HG03439 (cell line): ENCODE results near the gene TMEM45B.
"Not testable (repeated sequence)": the region's sequence is repeated elsewhere in the genome, so short reads cannot be mapped to it uniquely, and the experiment has no call there.

ENCODE experiments used
- ATAC-seq: cut with Tn5 transposase; IDR thresholded peaks from one replicate; pipeline ENCODE4 v1.9.1; 2021; ENCODE audit warnings: mild to moderate bottlenecking, moderate library complexity; ENCODE audit not compliant: unreplicated experiment

The TMEM45B gene

GRCh38 chr11:129815596-129816461, at the start of gene TMEM45B:
TSS of gene TMEM45B (plus strand) at chr11:129815848. CDS start at chr11:129852483, 36,635 bp downstream.
- ATAC-seq = no peak

DNA sequence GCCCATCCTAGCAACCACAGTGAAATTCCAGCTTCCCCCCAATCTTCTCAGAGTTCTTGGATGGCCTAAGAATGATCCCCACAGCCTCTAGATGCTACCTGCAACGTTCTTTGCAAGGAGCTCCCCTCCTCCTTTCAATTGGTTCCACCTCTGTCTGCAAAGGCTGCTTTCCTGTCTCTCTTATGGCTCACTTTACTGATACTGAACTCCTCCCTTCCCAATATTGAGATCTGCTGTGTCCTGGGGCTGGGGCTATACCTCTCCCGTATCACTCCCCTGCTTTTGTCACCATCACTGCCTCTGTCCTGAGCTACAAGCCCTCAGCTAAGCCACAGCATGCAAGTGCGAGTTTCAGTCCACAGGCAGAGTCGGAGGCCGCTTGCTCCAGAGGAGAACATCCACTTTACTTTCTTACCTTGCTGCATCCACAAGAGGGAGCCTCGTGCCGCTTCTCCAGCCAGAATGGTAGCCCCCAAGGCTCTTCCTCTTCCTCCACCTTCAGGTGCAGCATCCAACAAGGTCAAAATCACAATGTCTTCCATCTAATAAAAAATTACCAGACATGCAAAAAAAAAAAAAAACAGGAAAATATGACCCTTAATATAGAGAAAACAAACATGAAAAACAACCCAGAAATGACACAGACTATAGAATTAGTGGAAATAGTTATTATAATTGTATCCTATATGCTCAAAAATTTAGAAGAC, 48.6 kb upstream of the TMEM45B start:
- no peak for ATAC-seq

DNA sequence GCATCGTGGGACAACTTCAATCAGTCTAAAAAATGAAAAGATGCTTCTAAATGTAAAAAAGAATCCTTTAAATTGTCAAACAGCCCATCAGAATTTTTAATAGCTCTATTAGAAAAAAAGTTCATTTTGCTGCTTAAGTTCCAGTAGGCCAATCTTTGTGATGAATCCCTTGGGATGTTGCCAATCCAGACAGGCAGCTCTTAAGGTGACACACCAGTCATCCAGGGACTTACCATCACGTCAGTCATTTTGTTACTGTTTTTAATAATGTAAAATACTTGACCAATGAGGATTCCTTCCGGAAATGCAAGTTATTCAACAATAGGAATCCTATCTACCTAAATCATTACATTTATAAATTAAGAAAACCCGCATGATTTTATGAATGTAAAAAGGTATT, 47.8 kb upstream of the TMEM45B start:
- no peak for ATAC-seq

DNA sequence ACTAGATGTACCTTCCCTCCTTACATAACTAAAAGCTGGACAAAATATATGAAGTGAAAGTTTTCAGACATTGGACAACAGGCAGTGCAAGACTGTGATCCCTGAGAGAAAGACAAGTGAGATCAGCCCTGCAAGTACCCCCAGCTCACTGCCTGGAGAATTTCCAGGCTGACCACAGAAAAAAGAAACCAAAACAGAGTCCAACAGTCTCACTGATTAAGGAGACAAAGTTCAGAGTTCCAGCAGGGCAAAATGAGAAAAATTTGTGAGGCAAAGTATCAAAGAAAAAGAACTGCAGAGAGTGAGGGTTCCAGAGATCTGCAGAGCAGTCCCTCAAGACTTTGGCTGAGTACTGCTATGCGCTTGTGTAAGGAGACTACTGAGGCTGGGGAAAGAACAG, 47.3 kb upstream of the TMEM45B start:
- no peak for ATAC-seq

GRCh38 chr11:129769059-129769458, 46.6 kb upstream of the TMEM45B start:
- ATAC-seq = no peak

DNA sequence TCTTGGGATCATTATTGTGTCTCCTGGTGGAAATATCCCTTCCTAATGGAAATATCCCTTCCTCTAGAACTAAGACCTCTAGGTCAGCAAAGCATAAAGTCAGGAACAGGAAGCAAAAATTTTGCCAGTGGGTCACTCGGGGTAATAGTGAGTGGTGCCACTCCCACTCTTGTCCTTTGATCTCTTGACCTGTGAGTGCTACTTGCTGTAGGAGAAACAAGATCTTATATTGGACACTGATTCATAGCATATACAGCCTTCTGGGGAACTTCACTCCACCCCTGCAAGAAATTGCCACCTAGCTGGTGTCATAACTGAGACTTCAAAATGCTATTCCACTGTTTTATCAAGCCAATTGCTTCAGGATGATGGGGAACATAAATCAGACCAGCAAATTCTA, 44.7 kb upstream of the TMEM45B start:
- ATAC-seq = no peak

DNA sequence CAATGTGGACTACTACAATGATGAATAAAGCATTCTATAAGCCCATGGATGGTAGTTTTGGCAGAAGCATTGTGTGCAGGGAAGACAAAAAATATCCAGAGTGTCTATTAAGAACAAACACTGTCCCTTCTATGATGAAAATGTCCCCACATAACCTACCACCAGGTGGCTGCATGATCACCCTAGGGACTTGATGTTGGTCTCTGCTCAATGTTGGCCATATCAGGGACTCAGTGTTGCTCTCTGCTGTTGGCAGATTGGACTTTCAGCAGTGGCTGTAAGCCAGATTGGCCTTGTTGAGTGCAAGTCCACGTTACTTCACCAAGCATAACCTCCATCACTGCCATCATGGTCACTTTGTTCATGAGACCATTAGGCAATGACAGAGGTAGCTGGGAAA, 44.2 kb upstream of the TMEM45B start:
- not testable (repeated sequence) for ATAC-seq

GRCh38 chr11:129778877-129779276, 36.8 kb upstream of the TMEM45B start:
- ATAC-seq = no peak

DNA sequence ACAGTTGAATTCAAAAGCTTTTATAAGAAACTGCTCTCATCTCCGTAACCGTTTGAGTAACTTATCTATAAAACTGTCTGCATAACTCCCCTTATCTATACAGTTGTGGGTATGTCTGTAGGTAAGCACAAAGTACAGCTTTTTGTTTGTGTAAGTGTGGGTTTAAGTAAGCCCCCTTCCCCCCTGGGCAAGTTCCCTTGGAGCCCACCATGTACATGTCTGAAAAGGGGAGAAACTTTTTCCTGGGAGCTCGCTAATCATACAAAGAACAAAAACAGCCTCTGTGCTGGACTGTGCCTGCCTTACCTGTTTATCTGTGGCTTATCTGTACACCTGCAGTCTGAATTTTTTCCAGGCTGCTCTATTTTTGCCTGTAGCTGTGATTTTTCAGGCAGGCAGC, 36.3 kb upstream of the TMEM45B start:
- no peak for ATAC-seq

- ATAC-seq = no peak
Measured at GRCh38 chr11:129785383-129786111, 30.1 kb upstream of the TMEM45B start.

GRCh38 chr11:129786112-129786416, 29.6 kb upstream of the TMEM45B start:
- ATAC-seq = not testable (repeated sequence)

DNA sequence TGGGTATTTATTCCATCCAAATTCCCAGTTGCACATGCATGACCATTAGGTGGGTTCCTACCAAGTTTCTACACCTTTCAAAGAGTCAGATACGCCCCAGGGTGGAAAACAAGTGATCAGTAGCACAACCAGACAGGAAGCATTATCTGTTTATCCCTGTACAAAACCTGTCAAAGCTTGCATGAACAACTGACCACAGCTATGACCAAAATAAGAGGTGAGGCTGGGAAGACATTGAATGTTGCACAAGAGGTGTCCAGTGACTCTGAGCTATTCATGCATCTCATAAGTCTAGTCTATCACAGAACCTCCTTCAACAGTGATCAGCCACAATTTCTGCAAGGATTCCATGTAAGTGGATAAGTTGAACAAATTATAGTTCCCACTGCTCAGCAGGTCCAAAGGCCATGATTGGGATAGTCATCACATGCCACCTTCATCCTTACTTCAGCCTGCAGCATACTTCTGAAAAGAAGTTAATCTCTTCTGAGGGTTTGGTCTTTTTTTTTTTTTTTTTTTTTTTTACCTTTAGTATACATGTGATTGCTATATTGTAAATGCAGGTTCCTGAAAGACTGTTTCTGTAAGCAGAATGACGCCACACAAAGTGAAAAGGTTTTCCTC, 28.0 kb upstream of the TMEM45B start:
- no peak for ATAC-seq

DNA sequence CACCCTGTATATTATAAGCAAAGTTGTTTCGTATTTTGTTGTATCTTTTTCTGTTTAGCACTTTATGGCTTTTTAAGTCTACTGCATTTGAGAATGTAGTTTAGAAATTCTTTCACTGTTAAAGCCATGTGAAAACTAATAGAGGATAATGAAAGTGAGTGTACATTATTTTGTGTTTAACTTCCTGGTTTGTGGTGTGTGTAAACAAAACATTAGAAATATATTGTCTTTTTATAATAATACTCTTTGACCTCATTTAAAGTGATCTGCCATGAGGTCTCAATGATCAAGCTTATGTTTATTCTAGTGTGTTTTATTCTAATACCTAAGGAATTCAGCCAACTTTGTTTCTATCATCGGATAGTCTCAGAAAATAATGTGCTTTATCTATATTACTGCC, 27.4 kb upstream of the TMEM45B start:
- no peak for ATAC-seq

DNA sequence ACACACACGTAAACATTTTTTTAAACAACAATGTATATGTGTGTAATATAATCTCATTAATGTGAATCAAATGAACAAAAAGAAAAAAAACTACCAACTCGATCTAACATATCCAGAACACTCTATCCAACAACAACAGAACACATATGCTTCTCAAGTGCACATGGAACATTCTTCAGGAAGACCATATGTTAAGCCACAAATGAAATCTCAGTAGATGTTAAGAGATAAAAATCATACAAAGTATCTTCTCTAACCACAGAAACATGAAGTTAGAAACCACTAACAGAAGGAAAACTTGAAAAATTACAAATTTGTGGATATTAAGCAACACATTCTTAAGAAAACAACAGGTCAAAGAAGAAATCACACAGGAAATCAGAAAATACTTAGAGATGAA, 25.5 kb upstream of the TMEM45B start:
- no peak for ATAC-seq

DNA sequence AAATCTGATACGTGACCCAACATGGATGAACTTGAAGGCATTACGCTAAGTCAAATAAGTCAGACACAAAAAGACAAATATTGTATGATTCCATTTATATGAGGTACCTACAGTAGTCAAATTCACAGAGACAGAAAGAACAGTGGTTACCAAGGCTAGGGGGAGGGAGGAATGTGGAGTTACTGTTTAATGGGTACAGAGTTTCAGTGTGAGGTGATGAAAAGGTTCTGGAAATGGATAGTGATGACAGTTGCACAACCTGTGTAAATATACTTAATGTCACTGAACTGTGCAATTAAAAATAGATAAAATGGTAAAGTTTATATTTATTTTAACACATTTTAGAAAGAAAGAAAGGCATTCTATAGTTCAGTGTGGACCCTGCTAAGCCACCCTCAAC, 24.1 kb upstream of the TMEM45B start:
- ATAC-seq = no peak

DNA sequence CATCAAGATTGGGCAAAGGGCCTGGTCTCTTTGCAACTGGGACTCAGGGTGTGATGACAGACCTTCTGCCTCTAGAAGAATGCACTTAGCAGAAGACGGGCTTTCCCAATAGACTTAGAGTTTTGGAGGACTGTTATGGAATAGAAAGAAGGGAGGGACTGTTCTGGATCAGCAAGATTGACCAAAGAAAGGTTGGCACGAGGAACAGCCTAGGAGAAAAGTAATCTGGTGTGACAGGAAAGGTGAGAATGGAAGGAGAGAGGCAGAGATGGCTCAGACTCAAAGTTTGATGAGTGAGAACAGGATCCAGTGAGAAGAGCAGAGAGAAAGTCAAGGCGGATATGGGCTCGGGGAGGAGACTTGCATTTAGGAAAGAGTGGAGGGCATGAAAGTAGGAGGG, 23.0 kb upstream of the TMEM45B start:
- no peak for ATAC-seq

DNA sequence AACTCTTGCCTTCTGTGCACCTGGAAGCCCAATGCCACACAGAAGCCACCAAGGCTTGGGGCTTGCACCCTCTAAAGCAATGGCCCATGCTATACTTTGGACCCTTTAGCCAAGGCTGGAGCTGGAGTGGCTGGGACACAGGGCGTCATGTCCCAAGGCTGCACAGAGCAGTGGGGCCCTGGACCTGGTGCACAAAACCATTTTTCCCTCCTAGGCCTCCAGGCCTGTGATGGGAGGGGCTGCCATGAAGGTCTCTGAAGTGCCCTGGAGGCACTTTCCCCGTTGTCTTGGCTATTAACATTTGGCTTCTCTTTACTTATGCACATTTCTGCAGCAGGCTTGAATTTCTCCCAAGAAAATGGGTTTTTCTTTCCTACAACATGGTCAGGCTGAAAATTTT, 20.6 kb upstream of the TMEM45B start:
- ATAC-seq = no peak

DNA sequence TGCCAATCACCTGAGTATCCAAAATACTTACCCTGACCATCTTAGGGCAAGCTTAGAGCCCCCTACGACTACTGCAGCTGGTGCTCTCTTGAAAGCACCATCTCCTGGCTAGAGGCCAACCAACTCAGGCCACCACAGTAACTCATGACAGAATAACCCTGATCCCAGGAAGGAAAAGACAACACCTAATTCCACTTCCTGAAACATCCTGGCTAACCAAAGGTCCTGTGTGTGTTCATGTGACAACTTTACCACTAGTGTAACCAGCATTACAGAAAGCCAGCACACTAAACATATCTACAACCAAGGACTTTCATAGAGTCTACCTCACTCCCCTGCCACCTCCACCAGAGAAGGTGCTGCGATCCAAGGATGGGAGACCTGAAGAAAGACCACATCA, 17.4 kb upstream of the TMEM45B start:
- ATAC-seq = no peak

GRCh38 chr11:129800162-129800561, 15.5 kb upstream of the TMEM45B start:
- not testable (repeated sequence) for ATAC-seq

GRCh38 chr11:129800655-129801054, 15.0 kb upstream of the TMEM45B start:
- no peak for ATAC-seq

GRCh38 chr11:129803533-129803932, 12.1 kb upstream of the TMEM45B start:
- no peak for ATAC-seq
